WTC11 (cell line): ENCODE results near the gene RPUSD4.

Source experiments
- AFF4 ChIP-seq: sonication (generic); formaldehyde crosslinking; IDR thresholded peaks from 2 replicates; pipeline ENCODE4 v1.8.1; 2023; ENCODE audit warnings: mild to moderate bottlenecking, missing genetic modification reagents, borderline replicate concordance
- ATF6 ChIP-seq: sonication (generic); formaldehyde crosslinking; IDR thresholded peaks from 2 replicates; pipeline ENCODE4 v1.8.1; 2023; ENCODE audit warnings: mild to moderate bottlenecking, missing genetic modification reagents
- CBFB ChIP-seq: sonication (generic); formaldehyde crosslinking; IDR thresholded peaks from 2 replicates; pipeline ENCODE4 v1.8.1; 2022; ENCODE audit warnings: mild to moderate bottlenecking, low read depth, missing genetic modification reagents
- CREM ChIP-seq: sonication (generic); formaldehyde crosslinking; IDR thresholded peaks from 2 replicates; pipeline ENCODE4 v1.8.1; 2022; ENCODE audit warnings: mild to moderate bottlenecking, missing genetic modification reagents, moderate library complexity
- CTCF ChIP-seq: fragments of 200-600 bp; IDR thresholded peaks from 2 replicates; pipeline ENCODE4 v1.8.0; 2022; ENCODE audit warnings: antibody characterized with exemption
- E2F1 ChIP-seq: sonication (generic); formaldehyde crosslinking; IDR thresholded peaks from 2 replicates; pipeline ENCODE4 v1.8.0; 2022; ENCODE audit warnings: mild to moderate bottlenecking, missing genetic modification reagents
- ETV6 ChIP-seq: sonication (generic); formaldehyde crosslinking; IDR thresholded peaks from 2 replicates; pipeline ENCODE4 v1.8.1; 2022; ENCODE audit warnings: mild to moderate bottlenecking, missing genetic modification reagents
- FOXK1 ChIP-seq: sonication (generic); formaldehyde crosslinking; IDR thresholded peaks from 2 replicates; pipeline ENCODE4 v1.8.0; 2022; ENCODE audit warnings: mild to moderate bottlenecking, moderate library complexity, missing genetic modification reagents
- MAX ChIP-seq: sonication (generic); formaldehyde crosslinking; IDR thresholded peaks from 2 replicates; pipeline ENCODE4 v1.8.0; 2022; ENCODE audit warnings: mild to moderate bottlenecking, missing genetic modification reagents
- TEAD1 ChIP-seq: sonication (generic); formaldehyde crosslinking; IDR thresholded peaks from 2 replicates; pipeline ENCODE4 v1.8.0; 2022; ENCODE audit warnings: mild to moderate bottlenecking, missing genetic modification reagents
- TP53 ChIP-seq: sonication (generic); formaldehyde crosslinking; IDR thresholded peaks from 2 replicates; pipeline ENCODE4 v1.8.1; 2023; ENCODE audit warnings: mild to moderate bottlenecking, missing genetic modification reagents
- ZNF263 ChIP-seq: sonication (generic); formaldehyde crosslinking; IDR thresholded peaks from 2 replicates; pipeline ENCODE4 v1.8.1; 2022; ENCODE audit warnings: low read depth, mild to moderate bottlenecking, moderate library complexity, missing genetic modification reagents
- ZNF671 ChIP-seq: fragments of 250-450 bp; sonication (Bioruptor Pico); IDR thresholded peaks from 2 replicates; pipeline ENCODE4 v1.8.0; 2021; ENCODE audit warnings: mild to moderate bottlenecking

- TF ChIP-seq ETV6 (no peak), AFF4 (no peak), MAX (no peak), ZNF263 (CRISPR knock-in tag) (no peak), CTCF (no peak), CREM (CRISPR knock-in tag) (no peak), ZNF671 (CRISPR knock-in tag) (no peak), ATF6 (CRISPR knock-in tag) (no peak), FOXK1 (CRISPR knock-in tag) (no peak), CBFB (CRISPR knock-in tag) (no peak), TEAD1 (no peak), E2F1 (CRISPR knock-in tag) (no peak), TP53 (CRISPR knock-in tag) (no peak)
Observed at GRCh38 chr11:126219547-126219946, 8.1 kb upstream of the RPUSD4 start.
